Tibial artery (tissue), 4 donors: ENCODE data around the gene LENG8.

Experiments used
- DNase-seq, 2 donors: peaks; one replicate each; pipeline ENCODE4 v3.0.0-alpha.2; 2019
- H3K27ac ChIP-seq, 2 donors: fragments of 200-600 bp; sonication (generic) in 1 of 2; 1 replicate in 1 of 2; 2 replicates in 1 of 2; pipeline ENCODE4 v1.5.1; 2018 to 2019; ENCODE audit warnings: mild to moderate bottlenecking in 1 of 2
- H3K27me3 ChIP-seq, 2 donors: fragments of 200-600 bp; sonication (generic) in 1 of 2; one replicate each; pipeline versions ENCODE4 v1.5.1 to v1.6.0; 2016 to 2019
- H3K36me3 ChIP-seq, 3 donors: fragments of 200-600 bp; sonication (generic) in 2 of 3; one replicate each; pipeline ENCODE4 v1.5.1; 2016 to 2019; ENCODE audit warnings: mild to moderate bottlenecking in 2 of 3
- H3K4me1 ChIP-seq, 4 donors: fragments of 200-600 bp; sonication (generic) in 2 of 4; 1 replicate in 3 of 4; 2 replicates in 1 of 4; pipeline ENCODE4 v1.5.1; 2016 to 2019
- H3K4me3 ChIP-seq, 2 donors: fragments of 200-600 bp; sonication (generic) in 1 of 2; 1 replicate in 1 of 2; 2 replicates in 1 of 2; pipeline ENCODE4 v1.5.1; 2018 to 2019; ENCODE audit warnings: mild to moderate bottlenecking in 2 of 2
- H3K9me3 ChIP-seq, 3 donors: fragments of 200-600 bp; sonication (generic) in 1 of 3; one replicate each; pipeline ENCODE4 v1.5.1; 2016 to 2019
- intact Hi-C: fragments of 100-400 bp; cut with DNase I; formaldehyde crosslinking; loops from one replicate; pipeline ENCODE4 v1.15.0; 2023; ENCODE audit warnings: low total_unique reads
- TF ChIP-seq, protein P1 (sequence below), 2 experiments: fragments of 200-600 bp in 1 of 2; fragments of 450-650 bp in 1 of 2; IDR thresholded peaks; one replicate each; pipeline ENCODE4 v1.5.1; 2017 to 2019; ENCODE audit warnings: antibody characterized with exemption in 2 of 2, mild to moderate bottlenecking in 1 of 2, moderate library complexity in 1 of 2

LENG8 gene

GRCh38 chr19:54454781-54455675 is 6.0 kb downstream of the LENG8 start:
- TF ChIP-seq, protein P1, sequence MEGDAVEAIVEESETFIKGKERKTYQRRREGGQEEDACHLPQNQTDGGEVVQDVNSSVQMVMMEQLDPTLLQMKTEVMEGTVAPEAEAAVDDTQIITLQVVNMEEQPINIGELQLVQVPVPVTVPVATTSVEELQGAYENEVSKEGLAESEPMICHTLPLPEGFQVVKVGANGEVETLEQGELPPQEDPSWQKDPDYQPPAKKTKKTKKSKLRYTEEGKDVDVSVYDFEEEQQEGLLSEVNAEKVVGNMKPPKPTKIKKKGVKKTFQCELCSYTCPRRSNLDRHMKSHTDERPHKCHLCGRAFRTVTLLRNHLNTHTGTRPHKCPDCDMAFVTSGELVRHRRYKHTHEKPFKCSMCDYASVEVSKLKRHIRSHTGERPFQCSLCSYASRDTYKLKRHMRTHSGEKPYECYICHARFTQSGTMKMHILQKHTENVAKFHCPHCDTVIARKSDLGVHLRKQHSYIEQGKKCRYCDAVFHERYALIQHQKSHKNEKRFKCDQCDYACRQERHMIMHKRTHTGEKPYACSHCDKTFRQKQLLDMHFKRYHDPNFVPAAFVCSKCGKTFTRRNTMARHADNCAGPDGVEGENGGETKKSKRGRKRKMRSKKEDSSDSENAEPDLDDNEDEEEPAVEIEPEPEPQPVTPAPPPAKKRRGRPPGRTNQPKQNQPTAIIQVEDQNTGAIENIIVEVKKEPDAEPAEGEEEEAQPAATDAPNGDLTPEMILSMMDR (IDR thresholded peaks at IDR 0.05), result no peak
- Histone ChIP-seq H3K9me3 (no peaks in the 10 kb centered on the region), H3K4me1 (peaks cover 0 to 51% (median 25%) of the 10 kb centered on the region in 4 donors), H3K27ac (no peak overlapping the region), H3K27me3 (no peaks in the 10 kb centered on the region), H3K4me3 (no peak overlapping the region), H3K36me3 (peaks cover 88 to 94% (median 92%) of the 10 kb centered on the region in 3 donors)
- intact Hi-C loops, result no loop called here
- DNase-seq, result no peak

- intact Hi-C loops, result no loop called here
- H3K4me3 ChIP-seq, result no peak overlapping the region
- no peak for DNase-seq
- no peak overlapping the region for H3K27ac ChIP-seq
- TF ChIP-seq, protein P1 (IDR thresholded peaks at IDR 0.05), result no peak
- H3K4me1 ChIP-seq, result peaks cover 0 to 43% (median 18%) of the 10 kb centered on the region in 4 donors
- H3K36me3 ChIP-seq, result peaks cover 97 to 100% (median 100%) of the 10 kb centered on the region in 3 donors
- H3K9me3 ChIP-seq, result no peaks in the 10 kb centered on the region
- no peaks in the 10 kb centered on the region for H3K27me3 ChIP-seq
Measured at GRCh38 chr19:54455786-54456422, 6.9 kb downstream of the LENG8 start.

DNA sequence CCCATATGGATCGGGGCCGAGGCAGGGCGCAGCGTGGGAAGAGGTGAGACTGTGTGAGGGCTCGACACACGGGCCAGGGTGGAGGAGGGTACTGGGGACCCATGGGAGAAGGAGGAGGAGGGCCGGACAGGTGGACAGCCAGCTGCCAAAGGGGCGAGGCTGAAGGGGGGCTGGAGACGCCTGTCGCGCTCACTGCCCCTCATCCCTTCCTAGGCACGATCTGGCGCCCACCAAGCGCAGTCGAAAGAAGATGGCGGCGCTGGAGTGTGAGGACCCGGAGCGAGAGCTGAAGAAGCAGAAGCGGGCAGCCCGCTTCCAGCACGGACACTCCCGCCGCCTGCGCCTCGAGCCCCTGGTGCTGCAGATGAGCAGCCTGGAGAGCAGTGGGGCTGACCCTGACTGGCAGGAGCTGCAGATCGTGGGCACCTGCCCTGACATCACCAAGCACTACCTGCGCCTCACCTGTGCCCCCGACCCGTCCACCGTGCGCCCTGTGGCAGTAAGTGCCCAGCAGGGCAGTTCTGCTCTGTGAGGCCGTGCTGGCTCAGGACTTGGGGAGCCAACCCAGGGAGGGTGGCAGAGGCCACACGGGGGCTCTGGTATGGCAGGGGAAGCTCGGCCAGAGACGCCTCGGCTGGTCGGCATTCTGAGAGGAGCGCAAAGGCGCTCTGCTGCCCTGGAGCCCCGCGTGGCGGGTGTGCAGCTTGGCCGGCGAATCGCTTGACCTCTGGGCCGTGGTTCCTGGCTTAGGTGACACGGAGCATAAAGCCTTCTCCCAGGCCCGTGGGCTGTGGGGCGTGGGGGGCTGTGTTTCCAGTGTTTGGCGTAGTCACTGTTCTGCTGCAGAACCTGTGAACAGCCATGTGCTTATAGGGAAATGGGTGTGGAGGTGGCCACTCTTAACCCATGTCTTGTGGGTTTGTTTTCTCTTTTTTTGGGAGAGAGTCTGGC is 7.7 kb downstream of the LENG8 start:
- DNase-seq, result no peak
- H3K27ac ChIP-seq, result no peak overlapping the region
- intact Hi-C loops, result no loop called here
- no peak overlapping the region for H3K4me3 ChIP-seq
- H3K9me3 ChIP-seq, result no peaks in the 10 kb centered on the region
- TF ChIP-seq, protein P1 (IDR thresholded peaks at IDR 0.05), result no peak
- no peaks in the 10 kb centered on the region for H3K27me3 ChIP-seq
- H3K36me3 ChIP-seq, result peaks cover 94 to 100% (median 99%) of the 10 kb centered on the region in 3 donors
- peaks cover 0 to 37% (median 15%) of the 10 kb centered on the region in 4 donors for H3K4me1 ChIP-seq

DNA sequence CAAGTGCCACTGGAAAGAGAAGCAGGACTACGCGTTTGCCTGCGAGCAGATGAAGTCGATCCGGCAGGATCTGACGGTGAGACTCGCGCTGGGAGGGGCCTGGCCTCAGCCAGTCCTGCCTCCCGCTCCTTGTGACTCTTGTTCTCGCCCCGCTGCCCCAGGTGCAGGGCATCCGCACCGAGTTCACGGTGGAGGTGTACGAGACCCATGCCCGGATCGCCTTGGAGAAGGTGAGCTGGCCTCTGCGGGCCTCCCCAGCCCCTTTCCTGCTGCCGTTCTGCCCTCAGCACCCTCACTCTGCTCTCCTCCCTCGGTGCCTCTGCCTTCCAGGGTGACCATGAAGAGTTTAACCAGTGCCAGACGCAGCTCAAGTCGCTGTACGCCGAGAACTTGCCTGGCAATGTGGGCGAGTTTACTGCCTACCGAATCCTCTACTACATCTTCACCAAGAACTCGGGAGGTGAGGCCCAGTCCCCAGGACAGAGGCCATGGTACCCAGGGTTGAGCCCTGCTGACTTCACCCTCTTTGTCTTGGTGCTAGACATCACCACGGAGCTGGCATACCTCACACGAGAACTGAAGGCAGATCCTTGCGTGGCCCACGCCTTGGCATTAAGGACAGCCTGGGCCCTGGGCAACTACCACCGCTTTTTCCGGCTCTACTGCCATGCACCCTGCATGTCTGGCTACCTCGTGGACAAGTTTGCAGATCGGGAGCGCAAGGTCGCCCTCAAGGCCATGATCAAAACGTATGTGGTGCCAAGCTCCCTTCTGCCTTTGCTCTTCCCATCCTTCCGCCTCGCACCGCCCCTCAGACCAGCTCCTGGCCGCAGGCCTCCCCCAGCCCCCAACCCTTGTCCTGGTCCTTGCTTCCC is 9.0 kb downstream of the LENG8 start:
- no peak for DNase-seq
- Histone ChIP-seq H3K27ac (no peak overlapping the region), H3K4me1 (peaks cover 6 to 34% (median 21%) of the 10 kb centered on the region in 4 donors), H3K36me3 (peaks cover 84 to 92% (median 86%) of the 10 kb centered on the region in 3 donors), H3K4me3 (no peak overlapping the region), H3K9me3 (no peaks in the 10 kb centered on the region), H3K27me3 (no peaks in the 10 kb centered on the region)
- TF ChIP-seq, protein P1 (IDR thresholded peaks at IDR 0.05), result no peak
- intact Hi-C loops, result no loop called here
